IMR-90 (cell line): Measurements from ENCODE around the gene RPS8. TPM values are rescaled to one million over a fixed set of nuclear protein-coding genes. Genes with fewer than 3 reads are reported as not detected.

Experiments
- ATAC-seq: fragments of 200-7000 bp; cut with Tn5 transposase; 2 replicates; pipeline ENCODE4 v1.9.1; 2020; ENCODE audit warnings: low read depth, mild to moderate bottlenecking, moderate library complexity
- BruUV-seq: library from RNA; stranded (reverse); fragments of 400-500 nt; replicated peaks from 2 replicates; lab custom pipeline; 2021; lab: Mats Ljungman, UMichigan
- CTCF ChIA-PET: fragments of 300-600 bp; formaldehyde crosslinking; extraction: SDS; loops from one replicate; lab custom pipeline; 2021; ENCODE audit warnings: antibody characterized with exemption; lab: Yijun Ruan, JAX
- POLR2A ChIA-PET: fragments of 300-600 bp; sonication (Branson Sonifier 250); formaldehyde crosslinking; loops from one replicate; lab custom pipeline; 2022; ENCODE audit warnings: antibody characterized with exemption; ENCODE audit not compliant: unreplicated experiment; lab: Charles Lee
- DNase-seq: peaks from one replicate; pipeline ENCODE4 v3.0.0; 2013
- H2AFZ ChIP-seq: replicated peaks from 2 replicates; pipeline ENCODE3; 2013; ENCODE audit warnings: low read length, mild to moderate bottlenecking; ENCODE audit not compliant: poor library complexity
- H2AK5ac ChIP-seq: 2 replicates; pipeline ENCODE4 v1.6.1; 2013; ENCODE audit warnings: low read depth, low read length, inconsistent platforms
- H2AK9ac ChIP-seq: replicated peaks from 2 replicates; pipeline ENCODE3; 2013; ENCODE audit warnings: mild to moderate bottlenecking, low read depth, low read length, moderate library complexity; ENCODE audit not compliant: poor library complexity
- H2BK120ac ChIP-seq: 2 replicates; pipeline ENCODE4 v1.6.1; 2013; ENCODE audit warnings: low read depth, low read length, inconsistent platforms
- H2BK15ac ChIP-seq: 3 replicates; pipeline ENCODE4 v1.6.1; 2013; ENCODE audit warnings: low read depth, low read length, inconsistent platforms
- H2BK20ac ChIP-seq: 2 replicates; pipeline ENCODE4 v1.6.1; 2013; ENCODE audit warnings: low read depth, mild to moderate bottlenecking, inconsistent platforms, low read length, moderate library complexity
- H2BK5ac ChIP-seq: 2 replicates; pipeline ENCODE4 v1.6.1; 2013; ENCODE audit warnings: mild to moderate bottlenecking, low read depth, low read length, inconsistent platforms; ENCODE audit not compliant: poor library complexity, severe bottlenecking
- H3K14ac ChIP-seq: replicated peaks from 2 replicates; pipeline ENCODE4 v1.6.1; 2013; ENCODE audit warnings: low read depth, low read length, inconsistent platforms
- H3K18ac ChIP-seq: 2 replicates; pipeline ENCODE4 v1.6.1; 2013; ENCODE audit warnings: low read depth, low read length, control low read depth
- H3K23ac ChIP-seq: 2 replicates; pipeline ENCODE4 v1.6.1; 2013; ENCODE audit warnings: low read depth, low read length, inconsistent platforms
- H3K27ac ChIP-seq: 2 replicates; pipeline ENCODE4 v1.5.1; 2013; ENCODE audit warnings: mild to moderate bottlenecking, control low read depth, low read length; ENCODE audit not compliant: insufficient read depth
- H3K27me3 ChIP-seq: 2 replicates; pipeline ENCODE4 v1.6.1; 2013; ENCODE audit warnings: low read length; ENCODE audit not compliant: control insufficient read depth, insufficient read depth
- H3K36me3 ChIP-seq: 2 replicates; pipeline ENCODE4 v1.6.1; 2013; ENCODE audit warnings: low read length, mixed read lengths; ENCODE audit not compliant: control insufficient read depth, insufficient read depth
- H3K4ac ChIP-seq: 2 replicates; pipeline ENCODE4 v1.6.1; 2013; ENCODE audit warnings: low read depth, low read length, inconsistent platforms
- H3K4me1 ChIP-seq: 2 replicates; pipeline ENCODE4 v1.6.1; 2013; ENCODE audit warnings: low read length, mixed read lengths; ENCODE audit not compliant: control insufficient read depth, insufficient read depth
- H3K4me2 ChIP-seq: 2 replicates; pipeline ENCODE4 v1.6.1; 2013; ENCODE audit warnings: low read depth, mild to moderate bottlenecking, control low read depth, low read length, moderate library complexity
- H3K4me3 ChIP-seq: 2 replicates; pipeline ENCODE4 v1.5.1; 2013; ENCODE audit warnings: low read depth, mild to moderate bottlenecking, control low read depth, low read length, moderate library complexity; ENCODE audit not compliant: insufficient read depth
- H3K56ac ChIP-seq: 2 replicates; pipeline ENCODE4 v1.6.1; 2013; ENCODE audit warnings: low read length, inconsistent platforms; ENCODE audit not compliant: insufficient read depth; ENCODE audit errors: extremely low read depth
- H3K79me1 ChIP-seq, 2 experiments: 2 replicates each; pipeline ENCODE4 v1.6.1; 2013; ENCODE audit warnings: low read length in 2 of 2, inconsistent platforms in 1 of 2, low read depth in 1 of 2
- H3K9ac ChIP-seq: 2 replicates; pipeline ENCODE4 v1.6.1; 2013; ENCODE audit warnings: low read depth, low read length, control low read depth
- H3K9me1 ChIP-seq: 2 replicates; pipeline ENCODE4 v1.6.1; 2013; ENCODE audit warnings: low read length, inconsistent platforms; ENCODE audit not compliant: insufficient read depth
- H3K9me3 ChIP-seq: 2 replicates; pipeline ENCODE4 v1.6.1; 2013; ENCODE audit warnings: low read length; ENCODE audit not compliant: control insufficient read depth, insufficient read depth
- H4K20me1 ChIP-seq: 2 replicates; pipeline ENCODE4 v1.6.1; 2013; ENCODE audit warnings: low read length, inconsistent platforms; ENCODE audit not compliant: insufficient read depth
- H4K5ac ChIP-seq: 2 replicates; pipeline ENCODE4 v1.6.1; 2013; ENCODE audit warnings: mild to moderate bottlenecking, low read depth, low read length, control low read depth
- H4K8ac ChIP-seq, 2 experiments: 2 replicates each; pipeline ENCODE4 v1.6.1; 2013; ENCODE audit warnings: low read depth in 2 of 2, low read length in 2 of 2, control low read depth in 1 of 2, inconsistent platforms in 1 of 2
- H4K91ac ChIP-seq: 2 replicates; pipeline ENCODE4 v1.6.1; 2013; ENCODE audit warnings: low read depth, low read length, inconsistent platforms; ENCODE audit not compliant: insufficient read depth
- BHLHE40 ChIP-seq: fragments of 150-350 bp; IDR thresholded peaks from 2 replicates; pipeline ENCODE4 v1.6.1; 2016; ENCODE audit warnings: mild to moderate bottlenecking, low read depth, low read length
- ELK1 ChIP-seq: fragments of 150-350 bp; IDR thresholded peaks from 2 replicates; pipeline ENCODE4 v1.6.1; 2016; ENCODE audit warnings: low read depth, mild to moderate bottlenecking, low read length, moderate library complexity, borderline replicate concordance
- MAFK ChIP-seq: IDR thresholded peaks from 2 replicates; pipeline ENCODE4 v1.6.1; 2012; ENCODE audit warnings: low read depth, low read length, improper control_type of control experiment
- MAZ ChIP-seq: IDR thresholded peaks from 2 replicates; pipeline ENCODE4 v1.6.1; 2012; ENCODE audit warnings: low read depth, mild to moderate bottlenecking, low read length, improper control_type of control experiment, moderate library complexity, borderline replicate concordance
- MXI1 ChIP-seq: IDR thresholded peaks from 2 replicates; pipeline ENCODE4 v1.6.1; 2012; ENCODE audit warnings: low read depth, mild to moderate bottlenecking, low read length, moderate library complexity, borderline replicate concordance
- RAD21 ChIP-seq: IDR thresholded peaks from 2 replicates; pipeline ENCODE4 v1.6.1; 2012; ENCODE audit warnings: low read length, improper control_type of control experiment
- WGBS, 2 experiments: methylation state at CpG; one replicate each; pipeline versions ENCODE4 v1.1.5 to v1.1.7; 2013; ENCODE audit warnings: missing lambda C conversion rate in 2 of 2; ENCODE audit not compliant: insufficient read length in 1 of 2; ENCODE audit errors: extremely low coverage in 2 of 2; 5-methylcytosine and 5-hydroxymethylcytosine counted together
- dilution Hi-C: fragments of 300-500 bp; cut with HindIII; formaldehyde crosslinking; loops from one replicate; pipeline ENCODE4 v1.14.3; 2018; ENCODE audit warnings: low sequenced_read_pairs; ENCODE audit not compliant: unreplicated experiment
- in situ Hi-C: fragments of 300-500 bp; cut with MboI; formaldehyde crosslinking; loops from 3 replicates; pipeline ENCODE4 v1.14.3; 2019; ENCODE audit warnings: low sequenced_read_pairs, inconsistent platforms, mixed read lengths
- intact Hi-C: fragments of 100-400 bp; cut with micrococcal nuclease; formaldehyde crosslinking; loops from 2 replicates; pipeline ENCODE4 v1.10.0; 2022
- polyA plus RNA-seq, 3 experiments: library from polyadenylated mRNA; depleted of rRNA; stranded (reverse); fragments of >200 nt; gene quantifications; 2 replicates each; pipeline ENCODE4 v1.2.3, GENCODE V29; 2012; ENCODE audit warnings: low replicate concordance in 1 of 3
- total RNA-seq: library from RNA; depleted of rRNA; stranded (reverse); fragments of >200 nt; gene quantifications from 2 replicates; pipeline ENCODE4 v1.2.3, GENCODE V29; 2012

The RPS8 gene
- total and polyA plus RNA-seq, 2 of the 4 experiments (the other 2 are of a cell fraction): 2,171 to 2,255 TPM

GRCh38 chr1:44785029-44785380, 9.7 kb downstream of the RPS8 start:
- in situ Hi-C loops (no loop called here), intact Hi-C loops (no loop called here), dilution Hi-C loops (no loop called here)
- Histone ChIP-seq H3K27me3 (no peaks in the 10 kb centered on the region; the same call in 1 of the 2 replicates), H2BK120ac (no peak overlapping the region), H3K9me1 (peaks cover 8% of the 10 kb centered on the region; the same call in 1 of the 2 replicates), H3K9ac (no peak overlapping the region), H2AFZ (peak overlapping the region; percentile 77), H3K4me1 (peaks cover 8% of the 10 kb centered on the region; the same call in 1 of the 2 replicates), H4K91ac (no peak overlapping the region), H3K79me1 (peaks cover 0 to 13% of the 10 kb centered on the region in 2 experiments; a peak in 2 of 4 replicates), H3K36me3 (peaks cover 13% of the 10 kb centered on the region), H3K4me2 (no peak overlapping the region), H4K8ac (no peak overlapping the region), H3K4ac (no peak overlapping the region), H2BK15ac (no peak overlapping the region), H4K20me1 (0 out of 2 replicates have a peak, but pooled peaks cover 10% of the 10 kb centered on the region), H3K18ac (no peak overlapping the region), H4K5ac (no peak overlapping the region), H3K56ac (no peak overlapping the region), H3K4me3 (no peak overlapping the region), H2AK5ac (no peak overlapping the region), H2BK5ac (no peak overlapping the region), H3K14ac (no peak overlapping the region), H2AK9ac (peak overlapping the region; percentile 53), H2BK20ac (no peak overlapping the region), H3K23ac (no peak overlapping the region), H3K27ac (no peak overlapping the region), H3K9me3 (no peaks in the 10 kb centered on the region)
- no TSS peak for BruUV-seq
- CTCF ChIA-PET: interaction anchor here (0.6 kb wide), 1 partner anchor 184 kb away, joined by 11 read pairs; no protein-coding TSS in a partner anchor
- POLR2A ChIA-PET: interaction anchor here (1.3 kb wide), 1 partner anchor 9 kb away, joined by 5 read pairs; no protein-coding TSS in a partner anchor
- WGBS, 2 experiments: 83% methylated on average over 1 of the region's 6 CpGs; no CpG with 5 or more reads in 1 of the 2 experiments
- ATAC-seq: no peak
- no peak for DNase-seq
- TF ChIP-seq RAD21: no peak
- no peak for TF ChIP-seq ELK1
- no peak for TF ChIP-seq MAZ
- no peak for TF ChIP-seq MAFK
- no peak for TF ChIP-seq BHLHE40
- TF ChIP-seq MXI1: no peak
